Stimulated activated CD8-positive, alpha-beta memory T cell treated with anti-CD3 and anti-CD28 coated beads, Interleukin-7, amount 100 ng/mL, for 1 hour (primary cell): ENCODE results near the gene DGKK.
"Not testable (repeated sequence)": the region's sequence is repeated elsewhere in the genome, so short reads cannot be mapped to it uniquely, and the experiment has no call there.

Experiments
- DNase-seq, 2 donors: peaks; one replicate each; pipeline ENCODE4 v3.0.0-alpha.2; 2020; ENCODE audit warnings: low read depth in 2 of 2

Gene DGKK

GRCh38 chrX:50431623-50432022, 39.0 kb downstream of the DGKK start:
- DNase-seq = no peak

GRCh38 chrX:50430917-50431575, 39.6 kb downstream of the DGKK start:
- no peak for DNase-seq

- no peak for DNase-seq
Measured at GRCh38 chrX:50428174-50428573, 42.5 kb downstream of the DGKK start.

- no peak for DNase-seq
Measured at GRCh38 chrX:50407976-50408375, 62.6 kb downstream of the DGKK start.

GRCh38 chrX:50403903-50404302, 66.7 kb downstream of the DGKK start:
- no peak for DNase-seq

GRCh38 chrX:50402886-50403285, 67.7 kb downstream of the DGKK start:
- no peak for DNase-seq

- DNase-seq = no peak
Measured at GRCh38 chrX:50393902-50394301, 76.7 kb downstream of the DGKK start.

- DNase-seq = no peak
Measured at GRCh38 chrX:50386520-50386919, 84.1 kb downstream of the DGKK start.

- no peak for DNase-seq
Measured at GRCh38 chrX:50381729-50382415, 88.8 kb downstream of the DGKK start.

- no peak for DNase-seq
Measured at GRCh38 chrX:50375481-50376267, 95.0 kb downstream of the DGKK start.

- DNase-seq = no peak
Measured at GRCh38 chrX:50372966-50373365, 97.7 kb downstream of the DGKK start.

GRCh38 chrX:50343917-50344316, 126.7 kb downstream of the DGKK start:
- DNase-seq = no peak

- no peak for DNase-seq
Measured at GRCh38 chrX:50333308-50333707, 137.3 kb downstream of the DGKK start.

GRCh38 chrX:50332668-50333067, 138.0 kb downstream of the DGKK start:
- DNase-seq = not testable (repeated sequence)

GRCh38 chrX:50327235-50327634, 143.4 kb downstream of the DGKK start:
- DNase-seq = no peak
